ENCODE measurements around the gene CNTNAP2.

Gene CNTNAP2

GRCh38 chr7:147912946-147913638 is 1796.5 kb downstream of the CNTNAP2 start:
- POLR2A ChIA-PET: no interaction called here
- Histone ChIP-seq H3K4me3 (ENCODE audit: low read depth, low read length) (no peak overlapping the region), H3K27ac (ENCODE audit: extremely low read depth, low read depth, low read length) (no peak overlapping the region), H3K9me3 (ENCODE audit: control insufficient read depth, insufficient read depth, low read depth, low read length) (no peaks in the 10 kb centered on the region), H3K36me3 (ENCODE audit: control insufficient read depth in 2 of 2, insufficient read depth in 1 of 2, low read length in 2 of 2) (no peaks in the 10 kb centered on the region), H3K4me1 (ENCODE audit: control insufficient read depth, insufficient read depth, low read length) (no peaks in the 10 kb centered on the region)
- TF ChIP-seq ZBTB10 (tag by site-specific recombination; IDR thresholded peaks at IDR 0.05): no peak
- no peak for TF ChIP-seq KLF7 (tag by site-specific recombination; IDR thresholded peaks at IDR 0.05; ENCODE audit: borderline replicate concordance)
- TF ChIP-seq, protein P1, sequence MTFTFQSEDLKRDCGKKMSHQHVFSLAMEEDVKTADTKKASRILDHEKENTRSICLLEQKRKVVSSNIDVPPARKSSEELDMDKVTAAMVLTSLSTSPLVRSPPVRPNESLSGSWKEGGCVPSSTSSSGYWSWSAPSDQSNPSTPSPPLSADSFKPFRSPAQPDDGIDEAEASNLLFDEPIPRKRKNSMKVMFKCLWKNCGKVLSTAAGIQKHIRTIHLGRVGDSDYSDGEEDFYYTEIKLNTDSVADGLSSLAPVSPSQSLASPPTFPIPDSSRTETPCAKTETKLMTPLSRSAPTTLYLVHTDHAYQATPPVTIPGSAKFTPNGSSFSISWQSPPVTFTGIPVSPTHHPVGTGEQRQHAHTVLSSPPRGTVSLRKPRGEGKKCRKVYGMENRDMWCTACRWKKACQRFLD (tag by site-specific recombination; IDR thresholded peaks at IDR 0.05): no peak
- no peak for TF ChIP-seq ZNF791 (tag by site-specific recombination; IDR thresholded peaks at IDR 0.05)
- TF ChIP-seq, protein P2, sequence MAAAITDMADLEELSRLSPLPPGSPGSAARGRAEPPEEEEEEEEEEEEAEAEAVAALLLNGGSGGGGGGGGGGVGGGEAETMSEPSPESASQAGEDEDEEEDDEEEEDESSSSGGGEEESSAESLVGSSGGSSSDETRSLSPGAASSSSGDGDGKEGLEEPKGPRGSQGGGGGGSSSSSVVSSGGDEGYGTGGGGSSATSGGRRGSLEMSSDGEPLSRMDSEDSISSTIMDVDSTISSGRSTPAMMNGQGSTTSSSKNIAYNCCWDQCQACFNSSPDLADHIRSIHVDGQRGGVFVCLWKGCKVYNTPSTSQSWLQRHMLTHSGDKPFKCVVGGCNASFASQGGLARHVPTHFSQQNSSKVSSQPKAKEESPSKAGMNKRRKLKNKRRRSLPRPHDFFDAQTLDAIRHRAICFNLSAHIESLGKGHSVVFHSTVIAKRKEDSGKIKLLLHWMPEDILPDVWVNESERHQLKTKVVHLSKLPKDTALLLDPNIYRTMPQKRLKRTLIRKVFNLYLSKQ (tag by site-specific recombination; IDR thresholded peaks at IDR 0.05; ENCODE audit: borderline replicate concordance): no peak
- no peak for TF ChIP-seq ZNF585B (tag by site-specific recombination; IDR thresholded peaks at IDR 0.05)
- TF ChIP-seq, protein P3, sequence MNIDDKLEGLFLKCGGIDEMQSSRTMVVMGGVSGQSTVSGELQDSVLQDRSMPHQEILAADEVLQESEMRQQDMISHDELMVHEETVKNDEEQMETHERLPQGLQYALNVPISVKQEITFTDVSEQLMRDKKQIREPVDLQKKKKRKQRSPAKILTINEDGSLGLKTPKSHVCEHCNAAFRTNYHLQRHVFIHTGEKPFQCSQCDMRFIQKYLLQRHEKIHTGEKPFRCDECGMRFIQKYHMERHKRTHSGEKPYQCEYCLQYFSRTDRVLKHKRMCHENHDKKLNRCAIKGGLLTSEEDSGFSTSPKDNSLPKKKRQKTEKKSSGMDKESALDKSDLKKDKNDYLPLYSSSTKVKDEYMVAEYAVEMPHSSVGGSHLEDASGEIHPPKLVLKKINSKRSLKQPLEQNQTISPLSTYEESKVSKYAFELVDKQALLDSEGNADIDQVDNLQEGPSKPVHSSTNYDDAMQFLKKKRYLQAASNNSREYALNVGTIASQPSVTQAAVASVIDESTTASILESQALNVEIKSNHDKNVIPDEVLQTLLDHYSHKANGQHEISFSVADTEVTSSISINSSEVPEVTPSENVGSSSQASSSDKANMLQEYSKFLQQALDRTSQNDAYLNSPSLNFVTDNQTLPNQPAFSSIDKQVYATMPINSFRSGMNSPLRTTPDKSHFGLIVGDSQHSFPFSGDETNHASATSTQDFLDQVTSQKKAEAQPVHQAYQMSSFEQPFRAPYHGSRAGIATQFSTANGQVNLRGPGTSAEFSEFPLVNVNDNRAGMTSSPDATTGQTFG (tag by site-specific recombination; IDR thresholded peaks at IDR 0.05; ENCODE audit: borderline replicate concordance): no peak
- TF ChIP-seq SCRT1 (tag by site-specific recombination; IDR thresholded peaks at IDR 0.05; ENCODE audit: borderline replicate concordance): no peak
- TF ChIP-seq ZXDB (tag by site-specific recombination; IDR thresholded peaks at IDR 0.05): no peak
- TF ChIP-seq ZNF571 (tag by site-specific recombination; IDR thresholded peaks at IDR 0.05): no peak
- TF ChIP-seq ZNF202 (tag by site-specific recombination; IDR thresholded peaks at IDR 0.05; ENCODE audit: borderline replicate concordance): no peak
- TF ChIP-seq KLF1 (tag by site-specific recombination; IDR thresholded peaks at IDR 0.05): no peak
- no peak for TF ChIP-seq ZNF266 (tag by site-specific recombination; IDR thresholded peaks at IDR 0.05; ENCODE audit: low read depth)
- no peak for TF ChIP-seq ZNF600 (tag by site-specific recombination; IDR thresholded peaks at IDR 0.05)
- TF ChIP-seq ZFHX2 (tag by site-specific recombination; conservative IDR thresholded peaks at IDR 0.05): no peak
- TF ChIP-seq ZNF76 (tag by site-specific recombination; IDR thresholded peaks at IDR 0.05; ENCODE audit: borderline replicate concordance, low read depth): no peak
- TF ChIP-seq ZNF670 (tag by site-specific recombination; IDR thresholded peaks at IDR 0.05; ENCODE audit: low read depth): no peak
- no peak for TF ChIP-seq ZNF561 (tag by site-specific recombination; IDR thresholded peaks at IDR 0.05; ENCODE audit: borderline replicate concordance)
- CTCF ChIA-PET: no interaction called here
